HCEC 1CT (cell line): ENCODE measurements around the gene MAPRE2.

Experiments
- DNase-seq: peaks from one replicate; pipeline ENCODE4 v3.0.0-alpha.2; 2017

Gene MAPRE2

DNA sequence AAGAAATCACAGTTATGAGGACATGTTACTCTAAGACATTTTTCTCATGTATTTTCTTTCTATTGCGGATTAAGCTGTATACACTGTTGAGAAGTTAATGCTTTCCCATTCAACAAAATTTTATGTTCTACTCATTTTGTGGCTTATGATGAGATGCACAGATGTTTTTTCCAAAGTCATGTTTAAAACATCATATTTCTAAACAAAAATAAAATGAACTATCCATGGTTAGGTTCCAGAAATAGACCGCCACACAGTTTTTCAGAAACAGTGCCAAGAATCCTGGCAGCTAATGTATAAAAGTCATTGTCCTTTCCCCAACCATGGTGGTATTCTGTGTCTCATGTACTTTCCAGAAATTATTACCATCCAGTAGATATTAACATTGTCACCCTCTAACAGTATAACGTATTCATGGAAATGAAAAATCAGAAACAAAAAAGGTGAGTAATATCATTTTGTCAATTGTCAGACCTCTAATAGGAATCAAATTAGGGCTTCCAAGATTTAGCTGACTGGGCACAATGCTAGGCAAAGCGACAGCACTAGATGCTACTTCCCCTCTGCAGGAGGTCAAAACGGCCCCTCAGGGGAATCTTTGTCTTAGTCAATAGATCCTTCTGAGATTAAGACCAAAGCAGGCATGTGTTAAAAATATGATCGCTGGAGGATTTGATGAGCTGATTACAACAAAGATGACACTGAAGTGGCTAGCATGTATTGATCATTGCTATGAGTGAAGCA lies 145.2 kb downstream of the MAPRE2 start:
- DNase-seq: no peak

DNA sequence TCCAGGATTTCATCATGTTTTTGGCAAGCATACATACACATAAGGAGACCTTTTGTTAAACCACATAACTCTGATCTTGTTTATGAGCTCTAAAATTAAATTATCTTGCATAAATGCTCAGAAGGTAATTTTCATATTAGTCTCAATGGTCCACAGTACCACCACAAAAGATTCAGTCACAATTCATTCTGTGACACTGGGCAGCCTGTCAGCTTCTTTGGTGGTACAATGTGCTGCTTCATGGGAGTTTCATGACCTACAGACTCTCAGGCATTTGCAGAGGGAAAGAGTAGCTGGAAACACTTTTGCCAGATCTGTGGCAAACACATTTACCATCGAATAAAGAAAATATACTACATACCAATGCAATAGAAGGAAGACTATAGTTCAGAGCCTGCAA lies 148.3 kb downstream of the MAPRE2 start:
- no peak for DNase-seq

DNA sequence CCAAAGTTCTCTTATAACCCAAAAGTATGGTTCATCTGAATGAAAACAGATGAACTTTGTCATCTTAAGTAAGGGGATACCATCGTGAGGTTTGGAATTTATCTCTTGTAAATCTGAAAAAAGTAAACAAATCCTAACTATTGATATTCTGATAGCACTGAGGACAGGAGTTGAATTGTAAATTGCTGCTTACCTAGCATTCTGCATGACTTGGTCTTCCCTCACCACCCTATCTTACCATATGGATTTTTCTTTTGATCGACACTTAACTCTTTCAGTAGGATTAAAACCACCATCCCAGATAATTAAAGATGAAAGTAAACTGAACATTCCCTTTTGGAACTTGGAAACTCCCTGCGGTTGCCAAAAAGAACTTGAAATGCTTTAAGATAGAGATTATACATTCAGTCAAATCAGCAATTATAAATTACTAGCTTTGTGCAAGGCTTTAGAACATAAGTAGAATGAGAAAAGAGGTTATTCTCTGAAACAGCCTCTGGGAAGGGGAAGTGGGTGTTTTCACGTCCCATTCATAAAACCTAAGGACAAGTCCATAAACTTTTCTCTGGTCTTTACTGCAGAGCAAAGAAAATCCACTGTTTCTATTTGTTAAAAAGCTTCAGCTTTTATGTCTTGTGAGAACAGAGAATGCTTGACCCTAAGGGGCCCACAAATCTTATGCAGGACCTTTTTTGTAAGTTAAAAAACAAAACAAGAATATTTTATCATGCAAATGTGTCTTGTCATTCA lies 149.9 kb downstream of the MAPRE2 start:
- no peak for DNase-seq

DNA sequence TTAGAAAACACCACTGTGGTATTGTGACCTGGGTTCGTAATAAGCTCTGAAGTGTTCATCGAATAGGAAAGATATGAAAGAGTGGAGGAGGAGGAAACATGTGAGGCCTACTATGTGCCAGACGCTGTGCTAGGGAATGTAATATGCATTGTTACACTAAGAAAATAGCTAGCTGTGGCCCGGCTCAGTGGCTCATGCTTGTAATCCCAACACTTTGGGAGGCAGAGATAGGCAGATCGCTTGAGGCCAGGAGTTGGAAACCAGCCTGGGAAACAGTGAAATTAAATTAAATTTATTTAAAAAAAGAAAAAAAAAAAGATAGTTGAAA lies 150.4 kb downstream of the MAPRE2 start:
- no peak for DNase-seq

DNA sequence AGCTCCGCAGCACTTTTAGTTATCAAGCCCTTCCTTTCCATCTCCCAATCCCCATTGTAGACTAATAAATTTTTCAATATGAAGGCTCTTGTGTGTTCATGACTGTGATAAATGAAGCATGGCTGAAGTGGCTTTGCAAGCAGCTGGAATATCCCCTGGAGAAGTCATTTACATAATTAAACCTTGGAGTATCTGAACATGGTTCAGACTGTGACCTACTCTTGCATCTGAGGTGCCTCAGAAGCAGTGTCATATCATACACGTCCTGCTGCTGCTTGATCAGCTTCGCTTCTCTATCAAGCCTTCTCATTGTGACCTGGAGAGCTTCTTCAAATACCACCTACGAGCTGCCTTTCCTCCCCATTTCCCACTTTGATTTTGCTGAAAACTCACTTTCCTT lies 151.2 kb downstream of the MAPRE2 start:
- no peak for DNase-seq
